ENCODE data around the gene DDX28.
"Not testable (repeated sequence)": the region's sequence is repeated elsewhere in the genome, so short reads cannot be mapped to it uniquely, and the experiment has no call there.

DDX28 gene

GRCh38 chr16:68035227-68035626 lies 12.2 kb upstream of the DDX28 start:
- DNase-seq, result no peak

- no peak for DNase-seq
Observed at GRCh38 chr16:68033101-68033500, 10.1 kb upstream of the DDX28 start.

- DNase-seq, result no peak
Observed at GRCh38 chr16:68031951-68032350, 8.9 kb upstream of the DDX28 start.

DNA sequence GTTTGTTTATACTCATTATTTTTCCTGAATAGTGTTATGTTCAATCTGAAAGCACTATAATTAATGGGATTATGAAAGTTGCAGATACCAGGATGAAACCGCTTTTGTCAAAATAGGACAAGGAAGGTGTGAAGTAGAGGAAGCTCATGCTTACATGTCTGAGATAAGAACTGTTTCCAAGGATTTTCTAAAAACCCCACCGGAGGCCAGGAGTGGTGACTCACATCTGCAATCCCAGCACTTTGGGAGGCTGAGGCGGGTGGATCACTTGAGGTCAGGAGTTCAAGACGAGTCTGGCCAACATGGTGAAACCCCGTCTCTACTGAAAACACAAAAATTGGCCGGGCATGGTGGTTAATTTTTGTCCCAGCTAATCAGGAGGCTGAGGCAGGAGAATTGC lies 7.1 kb upstream of the DDX28 start:
- DNase-seq, result not testable (repeated sequence)

GRCh38 chr16:68028996-68029395 lies 6.0 kb upstream of the DDX28 start:
- DNase-seq, result no peak

GRCh38 chr16:68022278-68022727 lies 729 bp downstream of the DDX28 start:
- no peak for DNase-seq

DNA sequence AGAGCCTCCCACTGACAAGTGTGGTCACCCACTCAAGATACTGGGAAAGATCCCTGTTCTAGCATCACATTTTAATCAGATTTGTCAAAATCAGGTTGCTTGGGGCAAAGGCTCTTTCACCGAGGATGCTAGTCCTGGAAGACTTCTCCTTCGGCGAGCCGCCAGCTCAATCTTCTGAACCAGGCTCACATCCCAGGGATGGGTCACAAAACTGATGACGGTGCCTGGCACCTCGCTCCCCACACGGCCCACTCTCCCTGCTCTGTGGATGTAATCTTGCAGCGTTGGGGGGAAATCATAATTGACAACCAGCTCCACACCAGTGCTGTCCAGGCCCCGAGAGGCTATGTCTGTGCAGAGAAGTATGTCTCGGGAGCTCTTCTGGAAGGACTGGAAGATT lies 1.5 kb downstream of the DDX28 start:
- DNase-seq, result no peak

- no peak for DNase-seq
Observed at GRCh38 chr16:68019167-68019680, 3.8 kb downstream of the DDX28 start.

GRCh38 chr16:68015681-68016080 lies 7.4 kb downstream of the DDX28 start, which contains the start of gene DPEP2NB:
TSS of gene DPEP2NB (minus strand) at chr16:68015911. CDS start at chr16:68015770, 141 bp downstream.
- no peak for DNase-seq

DNA sequence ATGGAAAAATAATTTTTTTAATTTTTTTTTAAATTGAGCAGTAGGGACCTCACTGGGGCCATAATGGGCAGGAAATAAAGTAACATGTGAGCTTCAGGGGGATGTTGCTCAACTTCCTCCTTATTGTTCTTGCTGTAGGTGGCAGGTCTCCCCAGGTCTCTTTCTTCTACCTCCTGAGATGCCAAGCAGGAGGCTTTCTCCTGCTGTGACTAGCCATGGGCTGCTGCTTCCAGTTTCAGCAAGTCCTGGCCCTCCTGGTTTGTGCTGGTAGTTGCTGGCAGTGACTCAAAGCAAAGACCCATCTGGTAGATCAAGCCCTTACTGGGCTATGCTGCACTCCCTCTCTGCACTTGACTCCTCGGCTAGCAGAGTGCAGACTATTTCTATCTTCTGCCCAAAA lies 9.6 kb downstream of the DDX28 start:
- DNase-seq, result no peak

GRCh38 chr16:68009872-68010271 lies 13.2 kb downstream of the DDX28 start:
- DNase-seq, result not testable (repeated sequence)

- DNase-seq, result no peak
Observed at GRCh38 chr16:68009157-68009735, 13.8 kb downstream of the DDX28 start.

- DNase-seq, result peak; percentile 83
Observed at GRCh38 chr16:68005786-68006286, 17.2 kb downstream of the DDX28 start.

- DNase-seq, result no peak
Observed at GRCh38 chr16:68005211-68005610, 17.8 kb downstream of the DDX28 start.

DNA sequence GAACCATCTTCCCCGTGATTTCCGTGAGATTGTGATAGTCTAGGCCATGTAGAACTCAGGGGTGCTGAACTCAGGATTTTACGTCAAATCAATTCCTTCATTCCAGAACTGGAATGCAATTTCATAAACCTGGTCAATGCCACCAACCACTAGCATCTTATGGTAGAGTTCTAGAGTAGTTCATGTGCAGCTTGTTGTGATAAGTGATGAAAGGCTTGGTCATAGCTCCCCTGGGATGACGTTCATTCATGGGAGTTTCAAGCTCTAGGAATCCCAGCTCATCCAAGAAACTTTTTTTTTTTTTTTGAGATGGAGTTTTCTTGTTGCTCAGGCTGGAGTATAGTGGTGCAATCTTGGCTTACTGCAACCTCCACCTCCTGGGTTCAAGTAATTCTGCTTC lies 20.0 kb downstream of the DDX28 start:
- DNase-seq, result no peak

- DNase-seq, result no peak
Observed at GRCh38 chr16:68000450-68000849, 22.6 kb downstream of the DDX28 start.

GRCh38 chr16:67999985-68000384 lies 23.0 kb downstream of the DDX28 start:
- no peak for DNase-seq

DNA sequence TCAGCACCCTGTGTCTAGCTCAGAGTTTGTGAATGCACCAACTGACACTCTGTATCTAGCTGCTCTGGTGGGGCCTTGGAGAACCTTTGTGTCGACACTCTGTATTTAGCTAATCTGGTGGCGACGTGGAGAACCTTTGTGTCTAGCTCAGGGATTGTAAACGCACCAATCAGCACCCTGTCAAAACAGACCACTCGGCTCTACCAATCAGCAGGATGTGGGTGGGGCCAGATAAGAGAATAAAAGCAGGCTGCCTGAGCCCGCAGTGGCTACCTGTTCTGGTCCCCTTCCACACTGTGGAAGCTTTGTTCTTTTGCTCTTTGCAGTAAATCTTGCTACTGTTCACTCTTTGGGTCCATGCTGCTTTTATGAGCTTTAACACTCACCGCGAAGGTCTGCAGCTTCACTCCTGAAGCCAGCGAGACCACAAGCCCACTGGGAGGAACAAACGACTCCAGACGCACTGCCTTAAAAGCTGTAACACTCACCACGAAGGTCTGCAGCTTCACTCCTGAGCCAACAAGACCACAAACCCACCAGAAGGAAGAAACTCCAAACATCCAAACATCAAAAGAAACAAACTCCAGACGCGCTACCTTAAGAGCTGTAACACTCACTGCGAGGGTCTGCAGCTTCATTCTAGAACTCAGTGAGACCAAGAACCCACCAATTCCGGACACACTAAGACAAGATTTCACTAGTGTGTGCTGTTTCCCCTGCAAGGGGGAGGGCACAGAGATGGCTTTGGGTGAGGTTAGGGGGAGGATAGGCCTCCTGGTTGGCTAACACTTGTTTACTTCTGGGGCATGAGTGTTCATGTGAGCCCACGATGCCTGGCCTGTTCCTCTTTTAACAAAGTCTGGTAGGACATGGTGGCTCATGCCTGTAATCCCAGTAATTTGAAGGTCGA lies 24.0 kb downstream of the DDX28 start, which contains the start of gene DPEP2:
Gene DPEP2, minus strand, starts transcription at position 706 of the 910 bp plus-strand sequence. CDS start 6,272 bp downstream, outside the sequence.
- peak; percentile 75 for DNase-seq

- not testable (repeated sequence) for DNase-seq
Observed at GRCh38 chr16:67998231-67998778, 24.7 kb downstream of the DDX28 start.

DNA sequence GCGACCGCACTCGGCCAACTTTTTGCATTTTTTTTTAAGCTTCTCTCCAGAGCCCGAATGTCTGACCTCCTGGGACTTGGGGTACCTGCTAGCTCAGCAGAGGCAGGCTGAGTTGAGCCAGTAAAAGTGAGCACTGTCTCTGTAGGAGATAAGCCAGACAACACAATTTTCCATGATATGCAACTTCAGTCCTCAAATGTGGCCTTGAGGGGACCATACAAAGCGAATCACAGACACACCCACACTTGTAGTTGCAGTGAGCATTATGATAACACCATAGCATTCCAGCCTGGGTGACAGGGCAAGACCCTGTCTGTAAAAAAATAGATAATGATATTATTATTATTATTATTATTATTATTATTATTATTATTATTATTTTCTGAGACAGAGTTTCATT lies 26.4 kb downstream of the DDX28 start:
- DNase-seq, result no peak

- peak; percentile 77 for DNase-seq
Observed at GRCh38 chr16:67995423-67995822, 27.6 kb downstream of the DDX28 start.

- not testable (repeated sequence) for DNase-seq
Observed at GRCh38 chr16:67994040-67994408, 29.0 kb downstream of the DDX28 start.

All from CD4-positive, alpha-beta T cell treated with Interleukin-15 for 1 hour (primary cell).